Measurements from ENCODE around the gene NUP205.

DNA sequence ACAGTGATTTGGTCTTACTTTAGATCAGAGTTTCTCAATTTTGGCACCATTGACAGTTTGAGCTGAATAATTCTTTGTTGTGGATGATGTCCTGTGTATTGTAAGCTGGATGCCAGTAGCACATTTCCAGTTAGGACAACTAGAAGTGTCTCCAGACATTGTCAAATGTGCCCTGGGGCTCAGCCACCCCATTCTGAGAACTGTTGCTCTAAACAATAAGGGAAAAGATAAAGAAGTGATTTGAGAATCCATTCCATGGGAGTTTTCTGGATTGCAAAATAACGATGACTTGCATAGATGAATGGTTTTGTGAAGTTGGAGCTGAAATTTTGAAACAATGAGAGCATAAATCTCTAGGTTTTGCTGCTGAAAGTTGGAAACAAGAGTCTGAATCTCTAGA, 44.6 kb downstream of the NUP205 start:
- no peak for TF ChIP-seq POLR2A (IDR thresholded peaks at IDR 0.05; ENCODE audit: low read length)
- TF ChIP-seq GATA1 (IDR thresholded peaks at IDR 0.05; ENCODE audit: low read depth, low read length) = no peak

All from erythroblast (primary cell).